ENCODE data around the gene LUC7L3. TPM values are rescaled to one million over a fixed set of nuclear protein-coding genes. Genes with fewer than 3 reads are reported as not detected.

LUC7L3 gene, protein sequence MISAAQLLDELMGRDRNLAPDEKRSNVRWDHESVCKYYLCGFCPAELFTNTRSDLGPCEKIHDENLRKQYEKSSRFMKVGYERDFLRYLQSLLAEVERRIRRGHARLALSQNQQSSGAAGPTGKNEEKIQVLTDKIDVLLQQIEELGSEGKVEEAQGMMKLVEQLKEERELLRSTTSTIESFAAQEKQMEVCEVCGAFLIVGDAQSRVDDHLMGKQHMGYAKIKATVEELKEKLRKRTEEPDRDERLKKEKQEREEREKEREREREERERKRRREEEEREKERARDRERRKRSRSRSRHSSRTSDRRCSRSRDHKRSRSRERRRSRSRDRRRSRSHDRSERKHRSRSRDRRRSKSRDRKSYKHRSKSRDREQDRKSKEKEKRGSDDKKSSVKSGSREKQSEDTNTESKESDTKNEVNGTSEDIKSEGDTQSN
- 14.2 and 16.6 TPM in 2 replicates for total RNA-seq

DNA sequence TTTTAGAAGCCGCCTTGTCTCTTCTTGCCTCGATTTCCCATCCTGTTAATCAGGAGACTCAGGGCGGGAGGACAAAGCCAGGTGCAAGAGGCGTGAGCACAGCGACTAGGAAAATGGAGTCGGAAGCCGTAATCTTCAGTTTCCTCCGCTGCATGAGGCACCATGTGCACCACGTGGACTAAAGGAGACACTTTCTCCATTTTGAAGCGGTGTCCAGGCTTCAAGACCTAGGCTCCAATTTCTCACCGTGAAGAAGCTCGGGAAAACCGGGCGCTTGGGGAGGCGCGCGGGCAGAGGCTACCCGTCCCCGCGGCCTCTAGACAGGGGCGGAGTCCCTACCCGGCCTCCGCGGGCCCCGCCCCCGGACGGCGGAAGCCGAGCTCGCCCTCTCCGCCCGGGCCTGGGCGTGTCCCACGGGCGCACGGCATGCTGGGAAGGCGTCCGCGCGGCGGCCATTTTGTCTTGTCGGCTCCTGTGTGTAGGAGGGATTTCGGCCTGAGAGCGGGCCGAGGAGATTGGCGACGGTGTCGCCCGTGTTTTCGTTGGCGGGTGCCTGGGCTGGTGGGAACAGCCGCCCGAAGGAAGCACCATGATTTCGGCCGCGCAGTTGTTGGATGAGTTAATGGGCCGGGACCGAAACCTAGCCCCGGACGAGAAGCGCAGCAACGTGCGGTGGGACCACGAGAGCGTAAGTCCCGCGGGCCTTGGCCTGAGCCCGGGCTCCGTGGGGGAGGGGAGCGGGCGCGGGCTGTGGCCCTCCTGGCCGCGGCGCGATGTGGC lies at the start of gene LUC7L3:
Gene LUC7L3, plus strand, starts transcription at position 460 of the 780 bp plus-strand sequence. Its CDS starts 130 bp downstream, at position 590.

DNA sequence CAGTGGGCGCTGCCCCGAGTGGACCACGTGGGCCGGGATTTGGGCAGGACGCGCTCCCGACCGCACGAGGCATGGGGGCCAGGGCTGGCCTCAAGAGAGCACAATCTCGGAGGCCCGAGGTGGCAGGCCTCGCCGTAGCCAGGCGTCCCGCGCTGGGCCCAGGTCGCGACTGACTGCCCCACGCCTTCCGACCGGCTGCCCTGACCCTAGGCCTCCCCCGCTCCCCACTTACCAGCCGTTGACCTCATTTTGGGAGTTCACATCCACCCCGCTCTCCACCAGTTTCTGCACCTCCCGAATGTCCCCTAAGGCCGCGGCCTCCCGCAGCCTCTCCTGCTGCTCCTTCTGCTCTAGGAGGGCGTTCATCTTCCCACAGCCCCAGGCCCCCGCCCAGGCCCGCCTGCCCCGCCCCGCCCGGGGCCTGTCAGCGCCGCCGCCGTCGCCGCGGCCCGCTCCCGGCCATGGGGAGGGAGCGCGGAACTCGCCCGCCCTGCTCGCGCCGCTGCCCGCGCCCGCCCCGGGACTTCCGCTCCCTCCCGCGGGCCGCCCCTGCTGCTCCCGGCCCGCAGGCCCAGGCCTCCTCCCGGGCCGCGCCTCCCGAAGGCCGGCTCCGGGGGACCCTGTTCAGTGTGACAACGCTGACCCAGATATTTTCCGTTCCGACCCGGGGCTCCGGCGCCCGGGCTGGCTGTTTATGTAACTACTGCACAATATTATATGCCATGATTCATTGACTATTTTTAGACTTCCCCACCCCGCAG lies 11.9 kb upstream of the LUC7L3 start, which contains the start of gene ANKRD40:
Gene ANKRD40, minus strand, starts transcription at position 626 of the 761 bp plus-strand sequence. Its CDS starts 260 bp downstream, at position 366.

DNA sequence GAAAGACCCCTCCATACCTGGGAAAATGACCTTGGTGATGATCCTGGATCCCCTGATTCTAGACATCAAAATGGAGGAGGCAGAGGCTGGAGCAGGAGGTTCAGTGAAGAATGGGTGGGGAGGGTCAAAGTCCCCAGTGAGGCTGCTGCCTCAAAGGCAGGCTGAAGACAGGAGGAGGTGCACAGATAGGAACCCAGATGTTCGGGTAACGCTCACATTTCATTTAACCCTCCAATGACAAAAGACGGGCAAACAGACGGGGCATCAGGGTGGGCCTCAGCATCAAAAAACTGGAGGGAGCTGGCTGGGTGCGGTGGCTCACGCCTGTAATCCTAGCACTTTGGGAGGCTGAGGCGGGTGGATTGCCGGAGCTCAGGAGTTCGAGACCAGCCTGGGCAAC lies 48.0 kb downstream of the LUC7L3 start, which contains the start of gene ANKRD40CL:
Gene ANKRD40CL, minus strand, starts transcription at position 73 of the 400 bp plus-strand sequence. CDS start 605 bp downstream, outside the sequence.

Small RNAs within 50 kb of the gene (small RNA-seq; reads per million reads assigned to genes)
- gene AC005921.1 (ENCODE audit: low replicate concordance), result not detected
- gene MIR8059 (ENCODE audit: low replicate concordance), result not detected
- gene RF00019 (ENCODE audit: low replicate concordance), result not detected

Other genes starting within 250 kb of the LUC7L3 start
- gene RSAD1, start 240.7 kb upstream of the LUC7L3 start, total RNA-seq, result 19.0 and 29.2 TPM in 2 replicates
- gene MYCBPAP, start 211.2 kb upstream of the LUC7L3 start, total RNA-seq, result 0.14 and 0.44 TPM in 2 replicates
- gene EPN3, start 186.9 kb upstream of the LUC7L3 start, total RNA-seq, result not detected in 2 replicates
- gene SPATA20, start 172.4 kb upstream of the LUC7L3 start, total RNA-seq, result 87.2 and 99.6 TPM in 2 replicates
- gene CACNA1G, start 158.9 kb upstream of the LUC7L3 start, total RNA-seq, result under 0.01 and 0.14 TPM in 2 replicates
- gene ABCC3, start 84.7 kb upstream of the LUC7L3 start, total RNA-seq, result 31.1 and 85.8 TPM in 2 replicates
- gene ANKRD40, start 11.7 kb upstream of the LUC7L3 start, total RNA-seq, result 35.2 and 63.3 TPM in 2 replicates
- gene ANKRD40CL, start 47.9 kb downstream of the LUC7L3 start, total RNA-seq, result not detected in 2 replicates
- not detected in 2 replicates for gene WFIKKN2, start 116.0 kb downstream of the LUC7L3 start, total RNA-seq
- 11.0 and 20.8 TPM in 2 replicates for gene TOB1, start 146.8 kb downstream of the LUC7L3 start, total RNA-seq

Data from placental pericyte (primary cell).